Measurements from ENCODE around the gene ATP10A. TPM values are rescaled to one million over a fixed set of nuclear protein-coding genes. Genes with fewer than 3 reads are reported as not detected.
A peak's percentile ranks its signal among the peaks of the same experiment; 100 is the strongest.

The ATP10A gene
- total and polyA plus RNA-seq, 2 of the 8 experiments (the other 6 are each of a cell fraction or from before 2014, with no cell fraction given): 2.0 to 2.8 TPM

- Histone ChIP-seq H4K20me1 (replicated peaks in 1 of 2; ENCODE audit: control insufficient read depth in 1 of 2, insufficient read depth in 2 of 2, low read length in 2 of 2) (no peaks in the 10 kb centered on the region), H3K4me1 (replicated peaks in 1 of 4; ENCODE audit: control insufficient read depth in 3 of 4, insufficient read depth in 4 of 4, low read length in 3 of 4) (peaks cover 0 to 7% (median 3%) of the 10 kb centered on the region in 4 experiments; a peak in 3 of 7 replicates), H2BK120ac (replicated peaks; ENCODE audit: low read depth, low read length) (no peak overlapping the region), H3K9ac (replicated peaks in 1 of 4; ENCODE audit: extremely low read depth in 1 of 4, low read depth in 3 of 4, low read length in 3 of 4) (no peak overlapping the region), H2AFZ (ENCODE audit: low read length) (no peak overlapping the region), H3K14ac (ENCODE audit: insufficient read length) (no peak overlapping the region), H3K4ac (replicated peaks; ENCODE audit: insufficient read length, low read depth, low read length) (no peak overlapping the region), H3K79me2 (ENCODE audit: control insufficient read depth in 1 of 2, insufficient read depth in 2 of 2, low read length in 2 of 2) (no peaks in the 10 kb centered on the region), H3K27ac (ENCODE audit: low read depth, low read length) (no peak overlapping the region), H3K9me3 (ENCODE audit: insufficient read depth in 2 of 2, low read depth in 1 of 2, low read length in 1 of 2) (no peaks in the 10 kb centered on the region), H3K4me3 (ENCODE audit: extremely low read depth in 1 of 4, insufficient read depth in 2 of 4, low read depth in 3 of 4, low read length in 4 of 4) (no peak overlapping the region), H2AK5ac (ENCODE audit: low read depth, low read length) (no peak overlapping the region), H4K5ac (ENCODE audit: insufficient read length, low read depth, low read length) (no peak overlapping the region), H2BK15ac (ENCODE audit: low read length) (0 out of 2 replicates have a peak overlapping the region, but pooled peaks have one; percentile 23), H3K23ac (ENCODE audit: insufficient read length) (no peak overlapping the region), H4K8ac (ENCODE audit: extremely low read depth, insufficient read depth, low read length) (no peak overlapping the region), H2BK20ac (ENCODE audit: low read length) (no peak overlapping the region), H3K36me3 (ENCODE audit: control insufficient read depth in 2 of 4, insufficient read depth in 4 of 4, low read length in 3 of 4) (no peaks in the 10 kb centered on the region), H3K56ac (replicated peaks; ENCODE audit: insufficient read length, low read depth, low read length) (no peak overlapping the region), H3K4me2 (ENCODE audit: insufficient read depth in 1 of 2, low read depth in 2 of 2, low read length in 2 of 2) (no peak overlapping the region), H2BK12ac (ENCODE audit: low read depth, low read length) (0 out of 2 replicates have a peak overlapping the region, but pooled peaks have one; percentile 1), H4K91ac (replicated peaks; ENCODE audit: insufficient read length, low read length) (no peak overlapping the region), H3K23me2 (ENCODE audit: low read depth, low read length) (no peaks in the 10 kb centered on the region), H3K79me1 (ENCODE audit: low read depth, low read length) (no peaks in the 10 kb centered on the region), H3K18ac (ENCODE audit: extremely low read depth, low read length) (no peak overlapping the region), H3K27me3 (replicated peaks in 1 of 4; ENCODE audit: control insufficient read depth in 3 of 4, extremely low read depth in 1 of 4, insufficient read depth in 3 of 4, low read length in 3 of 4) (no peaks in the 10 kb centered on the region), H2BK5ac (ENCODE audit: low read depth, low read length) (no peak overlapping the region)
- TF ChIP-seq KDM1A (IDR thresholded peaks at IDR 0.05; ENCODE audit: borderline replicate concordance, low read length) (no peak), E2F6 (IDR thresholded peaks at IDR 0.05) (peak; percentile 74; the same call in 1 of the 2 replicates)
- WGBS, 2 experiments (ENCODE audit: extremely low coverage in 1 of 2, insufficient coverage in 1 of 2, insufficient read length in 1 of 2, insufficient replicate concordance in 2 of 2, low coverage in 1 of 2, low lambda C conversion rate in 2 of 2, missing lambda C conversion rate in 1 of 2): 90% methylated on average over 22 of the region's 25 CpGs; no CpG with 5 or more reads in 1 of the 2 experiments
- no peak for FAIRE-seq
- no peak for DNase-seq (ENCODE audit: low read depth in 1 of 2, low spot score in 2 of 2)
- CTCF ChIA-PET (ENCODE audit: partially characterized antibody): interaction anchor here (0.6 to 1.8 kb wide), 2 partner anchors 171 to 173 kb away, joined by 4 to 6 read pairs; no protein-coding TSS in a partner anchor
- POLR2A ChIA-PET (ENCODE audit: partially characterized antibody): no interaction called here
Observed at GRCh38 chr15:25679964-25680685, 183.0 kb downstream of the ATP10A start.

Measured in H1 (cell line).